22Rv1 (cell line): Measurements from ENCODE around the gene CAPZA1.
A peak's percentile ranks its signal among the peaks of the same experiment; 100 is the strongest.

Experiments
- H3K27ac ChIP-seq: fragments of 450-650 bp; 2 replicates; pipeline ENCODE4 v1.5.1; 2017
- ZFX ChIP-seq: fragments of 450-650 bp; IDR thresholded peaks from 2 replicates; pipeline ENCODE4 v1.6.1; 2017; ENCODE audit warnings: antibody characterized with exemption, borderline replicate concordance
- TF ChIP-seq, protein P1 (sequence below): fragments of 450-650 bp; IDR thresholded peaks from 2 replicates; pipeline ENCODE4 v1.5.1; 2017; ENCODE audit warnings: mild to moderate bottlenecking

The CAPZA1 gene

DNA sequence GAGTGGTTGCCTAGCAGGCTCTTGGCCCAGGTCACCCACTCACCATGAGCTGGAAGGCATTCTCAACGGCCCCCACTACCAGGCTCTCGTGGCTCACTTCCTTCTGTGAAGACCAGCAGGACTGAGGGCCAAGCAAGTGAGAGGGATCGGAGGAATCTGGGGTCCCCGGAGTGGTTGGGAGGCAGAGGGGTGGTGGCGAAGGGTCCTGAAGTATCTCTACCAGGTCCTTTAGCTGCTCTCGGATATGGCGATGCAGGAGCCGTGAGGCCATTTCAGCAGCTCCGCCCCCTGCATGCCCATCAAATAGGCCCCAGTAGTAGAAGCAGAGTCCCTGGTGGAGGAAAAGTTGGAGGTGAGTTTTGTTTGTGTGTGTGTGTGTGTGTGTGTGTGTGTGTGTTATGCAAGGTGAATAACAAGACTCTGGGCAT, 93.1 kb downstream of the CAPZA1 start:
- TF ChIP-seq, protein P1, sequence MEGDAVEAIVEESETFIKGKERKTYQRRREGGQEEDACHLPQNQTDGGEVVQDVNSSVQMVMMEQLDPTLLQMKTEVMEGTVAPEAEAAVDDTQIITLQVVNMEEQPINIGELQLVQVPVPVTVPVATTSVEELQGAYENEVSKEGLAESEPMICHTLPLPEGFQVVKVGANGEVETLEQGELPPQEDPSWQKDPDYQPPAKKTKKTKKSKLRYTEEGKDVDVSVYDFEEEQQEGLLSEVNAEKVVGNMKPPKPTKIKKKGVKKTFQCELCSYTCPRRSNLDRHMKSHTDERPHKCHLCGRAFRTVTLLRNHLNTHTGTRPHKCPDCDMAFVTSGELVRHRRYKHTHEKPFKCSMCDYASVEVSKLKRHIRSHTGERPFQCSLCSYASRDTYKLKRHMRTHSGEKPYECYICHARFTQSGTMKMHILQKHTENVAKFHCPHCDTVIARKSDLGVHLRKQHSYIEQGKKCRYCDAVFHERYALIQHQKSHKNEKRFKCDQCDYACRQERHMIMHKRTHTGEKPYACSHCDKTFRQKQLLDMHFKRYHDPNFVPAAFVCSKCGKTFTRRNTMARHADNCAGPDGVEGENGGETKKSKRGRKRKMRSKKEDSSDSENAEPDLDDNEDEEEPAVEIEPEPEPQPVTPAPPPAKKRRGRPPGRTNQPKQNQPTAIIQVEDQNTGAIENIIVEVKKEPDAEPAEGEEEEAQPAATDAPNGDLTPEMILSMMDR: no peak
- TF ChIP-seq ZFX: no peak
- no peak overlapping the region for H3K27ac ChIP-seq

DNA sequence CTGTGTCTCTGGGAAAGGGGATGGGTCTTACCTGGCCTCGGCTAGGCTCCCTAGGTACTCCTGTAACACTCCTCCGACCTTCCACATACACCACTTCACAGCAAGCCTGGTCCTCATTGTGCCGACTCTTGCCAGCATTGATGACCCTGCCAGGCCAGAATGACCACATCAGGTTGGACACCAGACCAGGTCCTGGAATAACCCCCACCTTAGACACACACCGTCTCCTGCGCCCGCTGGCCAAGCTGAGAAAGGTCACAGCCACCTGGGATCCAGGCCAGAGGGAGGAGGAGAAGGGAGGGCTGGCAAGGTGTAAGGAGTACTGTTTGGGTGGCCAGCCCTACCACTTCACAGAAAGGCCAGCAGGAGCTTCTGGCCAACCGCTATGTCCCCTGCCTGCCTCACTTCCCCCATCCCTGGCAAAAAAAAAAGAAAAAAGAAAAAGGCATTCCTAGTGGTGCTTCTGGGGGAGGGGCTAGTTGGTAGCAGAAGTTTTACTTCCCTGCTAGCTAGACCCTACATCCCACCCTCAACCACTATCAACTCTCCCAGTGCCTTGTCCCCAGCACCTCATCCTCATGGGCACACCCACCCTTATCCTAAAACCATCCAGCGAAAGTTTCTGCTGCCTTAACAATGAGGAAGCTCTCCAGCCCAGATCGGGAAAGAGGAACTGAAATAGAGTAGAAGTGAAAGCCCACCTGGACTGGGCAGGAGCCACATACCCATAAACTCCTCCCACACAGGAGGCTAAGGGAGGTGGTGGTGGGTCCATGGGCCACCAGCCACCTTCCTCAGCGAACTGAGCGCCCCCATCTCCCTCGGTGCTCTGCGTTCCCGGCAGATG, 94.1 kb downstream of the CAPZA1 start:
- H3K27ac ChIP-seq: no peak overlapping the region
- no peak for TF ChIP-seq ZFX
- TF ChIP-seq, protein P1: no peak

DNA sequence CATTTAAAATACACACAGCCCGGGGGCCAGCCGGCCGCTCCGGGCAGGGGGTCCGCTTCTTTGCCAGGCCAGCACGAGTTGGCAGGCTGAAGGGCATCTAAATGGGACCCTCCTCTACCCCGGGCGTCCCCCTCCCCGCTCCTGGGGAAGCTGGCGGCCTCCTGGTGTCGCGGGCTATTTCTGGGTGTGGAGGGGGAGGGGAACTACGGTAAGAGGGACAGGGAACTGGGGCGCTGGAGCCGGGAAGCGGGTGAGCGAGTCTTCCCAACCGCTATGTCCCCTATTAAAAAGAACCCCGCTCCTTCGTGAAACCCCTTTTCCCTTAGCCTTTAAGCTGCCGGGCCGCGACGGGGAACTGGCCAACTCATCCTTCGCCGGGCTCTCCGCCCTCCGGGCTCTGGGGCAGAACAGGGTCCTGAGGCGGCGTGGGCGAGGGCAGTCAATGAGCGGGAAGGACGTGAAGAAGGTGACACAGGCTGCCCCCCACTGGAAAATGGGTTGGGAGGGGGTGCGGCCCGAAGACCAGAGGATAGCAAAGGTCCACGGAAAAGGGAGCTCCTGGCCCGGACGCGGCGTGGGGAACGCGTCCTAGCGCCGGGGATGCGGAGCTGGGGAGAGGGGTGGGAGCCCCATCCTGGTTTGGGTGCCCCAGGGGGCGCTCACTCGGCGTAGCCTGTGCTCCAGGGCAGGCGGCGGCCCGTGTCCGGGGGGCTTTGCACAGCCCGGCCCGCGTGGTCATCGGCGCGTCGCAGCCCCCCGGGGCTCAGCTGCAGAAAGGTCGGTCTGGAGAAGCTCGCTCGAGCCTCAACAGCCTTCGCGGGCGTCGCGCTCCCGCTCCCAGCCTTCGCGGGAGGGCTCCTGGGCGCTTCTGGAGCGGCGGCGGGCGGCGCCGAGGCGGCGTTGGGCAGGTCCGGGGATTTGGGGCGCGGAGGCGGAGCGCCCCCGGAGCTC, 95.0 kb downstream of the CAPZA1 start:
- no peak overlapping the region for H3K27ac ChIP-seq
- TF ChIP-seq ZFX: no peak
- TF ChIP-seq, protein P1: no peak; the same call in 1 of the 2 replicates

DNA sequence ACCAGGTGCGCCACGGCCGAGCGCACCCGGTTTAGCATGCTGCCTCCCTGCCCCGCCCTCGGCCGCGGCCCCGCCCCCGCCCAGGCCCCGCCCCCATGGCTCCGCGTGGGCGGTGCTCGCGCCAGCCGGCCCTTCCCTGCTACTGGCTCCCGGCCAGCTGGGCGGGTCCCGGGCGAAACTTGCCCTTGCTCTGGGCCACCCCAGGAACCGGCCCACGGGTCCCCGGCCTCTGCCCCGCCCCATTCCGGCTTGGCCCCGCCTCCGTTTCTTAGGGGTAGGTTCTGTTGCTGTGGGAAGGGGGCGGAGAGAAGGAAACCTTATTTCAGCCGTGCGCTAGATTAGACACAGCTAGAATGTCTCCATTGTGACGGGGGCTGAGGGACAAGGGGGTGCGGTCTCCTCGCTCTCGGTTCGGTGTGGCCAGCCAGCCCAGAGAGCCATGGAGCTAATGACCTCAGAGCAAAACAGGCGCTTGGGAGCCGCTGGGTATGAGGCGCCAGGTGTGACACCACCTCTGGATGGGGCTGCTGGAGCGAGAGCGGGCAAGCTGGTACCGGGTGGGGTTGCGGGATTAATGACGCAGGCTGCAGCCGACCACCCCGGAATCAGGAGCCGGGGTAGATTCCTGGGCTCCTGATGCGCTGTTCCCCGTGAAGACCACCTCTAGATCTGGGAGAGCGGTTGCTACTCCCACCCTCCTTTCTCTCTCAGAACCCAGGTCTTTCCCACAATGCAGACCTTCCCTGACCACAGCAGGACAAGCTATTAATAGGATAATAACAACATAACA, 95.8 kb downstream of the CAPZA1 start, which contains the start of gene PPM1J:
PPM1J (minus strand) TSS at position 69 of the 790 bp plus-strand sequence; CDS start at position 38, 31 bp downstream.
- no peak within 1 kb of the TSS for H3K27ac ChIP-seq
- TF ChIP-seq, protein P1: no peak
- no peak for TF ChIP-seq ZFX

DNA sequence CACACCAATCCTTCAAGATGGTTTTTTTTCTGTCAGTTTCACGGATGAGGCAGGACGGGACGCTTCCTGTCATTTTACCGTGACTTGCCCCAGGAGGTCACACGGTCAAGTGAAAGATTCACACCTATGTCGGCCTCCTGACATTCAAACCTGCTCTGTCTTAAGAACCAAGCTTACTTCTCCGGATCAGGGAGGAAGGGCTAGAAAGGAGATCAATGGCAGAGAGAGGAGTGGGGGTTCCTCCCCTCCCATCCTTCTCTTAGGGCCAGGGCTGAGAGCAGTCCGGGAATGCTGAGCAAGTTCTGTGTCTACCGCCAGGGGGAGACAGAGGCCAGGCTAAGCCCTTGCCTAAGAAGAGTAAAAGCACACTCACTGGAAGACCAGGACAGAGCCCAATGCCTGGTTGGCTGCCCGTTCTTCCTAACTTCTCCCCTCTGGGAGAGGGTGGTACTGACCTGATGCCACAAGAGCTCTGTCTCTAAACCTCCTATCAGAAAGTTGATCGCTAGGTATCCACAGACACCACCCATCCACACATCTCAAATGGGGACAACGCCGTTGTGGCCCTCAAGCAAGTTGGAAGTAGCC, 96.6 kb downstream of the CAPZA1 start:
- no peak for TF ChIP-seq ZFX
- TF ChIP-seq, protein P1: peak; percentile 91
- H3K27ac ChIP-seq: no peak overlapping the region

DNA sequence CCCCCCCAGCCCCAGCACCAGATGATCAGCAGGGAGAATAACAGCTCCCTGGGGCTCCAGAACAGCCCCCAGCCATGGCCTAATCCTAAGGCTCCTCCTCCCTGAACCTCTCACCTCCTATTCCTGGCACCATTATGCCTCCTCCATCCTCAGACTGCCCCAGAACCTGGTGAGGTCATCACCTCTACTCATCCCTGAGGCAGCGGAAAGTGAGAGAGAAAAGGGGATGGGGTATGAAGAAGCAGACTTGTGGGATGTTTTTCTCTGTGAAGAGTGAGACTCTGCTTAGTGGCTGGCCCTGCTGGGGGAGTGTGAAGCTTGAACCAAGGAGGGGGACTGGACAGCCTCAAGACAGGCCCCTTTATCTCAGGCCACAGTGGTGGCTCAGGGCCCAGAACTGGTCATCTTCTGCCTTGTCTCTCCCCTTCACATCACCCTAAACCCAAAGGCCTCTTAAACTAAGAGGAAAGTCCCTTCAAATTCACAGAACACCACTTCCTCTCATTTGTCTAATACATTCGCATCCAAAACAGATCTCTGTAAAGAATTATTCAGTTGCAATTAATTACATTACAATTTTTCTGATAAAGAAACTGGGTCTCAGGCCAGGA, 97.7 kb downstream of the CAPZA1 start:
- no peak for TF ChIP-seq ZFX
- TF ChIP-seq, protein P1: no peak
- H3K27ac ChIP-seq: no peak overlapping the region
